ENCODE measurements around the gene KCNQ4.

The KCNQ4 gene

GRCh38 chr1:40838980-40839942 is 55.7 kb downstream of the KCNQ4 start:
- no peak for DNase-seq (ENCODE audit: extremely low read depth in 1 of 2, low read depth in 1 of 2)

DNA sequence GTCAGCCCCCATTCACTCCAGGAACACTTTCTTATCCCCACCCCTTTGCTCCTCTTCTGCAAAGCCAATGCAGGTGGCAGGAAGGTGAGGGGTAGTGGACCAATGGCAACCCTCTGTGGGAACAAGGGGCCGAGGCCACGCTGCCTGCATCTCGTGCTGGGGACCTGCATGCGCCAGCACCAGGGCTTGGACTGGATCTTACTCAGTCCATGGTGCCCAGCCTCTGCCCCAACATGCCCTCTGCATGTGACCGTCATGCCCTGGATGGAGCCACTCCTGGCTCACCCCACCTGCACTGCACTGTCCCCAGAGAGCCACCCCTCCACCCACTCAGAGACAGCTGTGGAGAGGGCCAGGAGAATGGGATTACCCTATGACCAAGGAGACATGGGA is 56.4 kb downstream of the KCNQ4 start:
- no peak for DNase-seq (ENCODE audit: extremely low read depth in 1 of 2, low read depth in 1 of 2)

DNA sequence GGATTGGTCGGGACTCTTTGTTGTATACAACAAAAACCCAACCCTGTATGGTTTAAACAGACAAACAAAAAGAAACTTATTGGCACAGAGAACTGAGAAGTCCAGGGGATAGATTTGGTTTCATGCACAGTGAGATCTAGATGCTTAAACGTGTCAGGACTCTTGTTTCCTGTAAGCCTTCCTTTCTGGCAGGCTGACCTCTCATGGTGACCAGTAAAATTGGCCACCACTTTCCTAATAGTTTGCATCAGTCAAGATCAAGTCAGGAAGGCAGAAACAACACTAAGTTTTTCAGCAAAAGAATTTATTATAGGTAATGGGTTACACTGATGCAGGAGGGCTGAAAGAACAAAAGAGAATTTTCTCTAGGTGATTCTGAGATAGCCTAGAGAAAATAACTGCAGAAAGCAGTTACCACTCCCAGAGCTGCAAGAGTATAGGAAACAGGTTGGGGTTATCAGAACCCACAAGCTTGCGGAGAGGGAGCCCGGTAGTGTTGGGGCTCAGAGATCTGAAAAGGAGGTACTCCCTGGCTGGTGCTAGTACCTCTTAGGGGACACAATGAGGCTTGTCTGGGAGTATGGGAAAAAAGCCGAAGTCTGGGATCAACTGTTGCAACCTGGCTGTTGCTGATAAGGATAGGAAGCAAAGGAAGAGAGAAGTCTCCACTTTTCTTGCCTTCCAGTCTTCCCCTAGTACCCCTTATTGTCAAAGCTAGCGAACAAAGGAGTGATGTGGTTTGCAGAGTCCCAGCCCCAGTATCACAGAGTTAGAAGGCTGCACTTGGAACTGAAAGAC is 57.1 kb downstream of the KCNQ4 start:
- no peak for DNase-seq (ENCODE audit: extremely low read depth in 1 of 2, low read depth in 1 of 2)

GRCh38 chr1:40841602-40842001 is 58.0 kb downstream of the KCNQ4 start:
- no peak for DNase-seq (ENCODE audit: extremely low read depth in 1 of 2, low read depth in 1 of 2)

- no peak for DNase-seq (ENCODE audit: extremely low read depth in 1 of 2, low read depth in 1 of 2)
Observed at GRCh38 chr1:40842207-40842606, 58.6 kb downstream of the KCNQ4 start.

DNA sequence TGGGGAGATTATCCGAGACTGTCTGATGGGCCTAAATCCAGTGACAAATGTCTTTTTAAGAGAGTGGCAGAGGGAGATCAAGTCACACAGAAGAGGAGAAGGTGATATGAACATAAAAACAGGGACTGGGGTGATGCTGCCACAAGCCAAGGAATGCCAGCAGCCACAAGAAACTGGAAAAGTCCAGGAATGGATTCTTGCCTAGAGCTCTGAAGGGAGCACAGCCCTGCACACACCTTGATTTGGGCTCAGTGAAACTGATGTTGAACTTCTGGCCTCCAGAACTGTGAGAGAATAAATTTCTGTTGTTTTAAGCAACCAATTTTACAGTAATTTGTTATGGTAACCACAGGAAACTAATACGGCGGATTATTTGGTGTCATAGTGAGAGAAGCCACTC is 59.1 kb downstream of the KCNQ4 start:
- no peak for DNase-seq (ENCODE audit: extremely low read depth in 1 of 2, low read depth in 1 of 2)

DNA sequence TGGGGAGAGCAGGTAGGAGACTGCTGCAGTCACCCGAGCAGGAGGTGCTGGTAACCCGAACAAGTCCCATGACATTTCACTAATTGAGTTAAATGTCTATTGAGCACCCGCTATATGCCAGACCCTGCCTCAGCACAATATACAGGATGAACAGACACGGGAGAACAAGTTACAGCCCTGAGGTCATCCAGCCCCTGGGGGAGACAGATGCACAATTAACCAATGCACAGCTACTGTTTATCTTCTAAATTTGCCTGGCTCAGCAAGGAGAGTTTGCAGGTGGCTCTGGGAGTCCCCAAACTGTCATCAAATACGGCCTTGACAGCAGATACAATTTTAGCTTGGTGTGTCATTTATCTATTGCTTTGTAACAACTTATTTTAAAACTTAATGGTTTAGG is 60.5 kb downstream of the KCNQ4 start:
- DNase-seq (ENCODE audit: extremely low read depth in 1 of 2, low read depth in 1 of 2): no peak

- no peak for DNase-seq (ENCODE audit: extremely low read depth in 1 of 2, low read depth in 1 of 2)
Observed at GRCh38 chr1:40844887-40845878, 61.6 kb downstream of the KCNQ4 start.

DNA sequence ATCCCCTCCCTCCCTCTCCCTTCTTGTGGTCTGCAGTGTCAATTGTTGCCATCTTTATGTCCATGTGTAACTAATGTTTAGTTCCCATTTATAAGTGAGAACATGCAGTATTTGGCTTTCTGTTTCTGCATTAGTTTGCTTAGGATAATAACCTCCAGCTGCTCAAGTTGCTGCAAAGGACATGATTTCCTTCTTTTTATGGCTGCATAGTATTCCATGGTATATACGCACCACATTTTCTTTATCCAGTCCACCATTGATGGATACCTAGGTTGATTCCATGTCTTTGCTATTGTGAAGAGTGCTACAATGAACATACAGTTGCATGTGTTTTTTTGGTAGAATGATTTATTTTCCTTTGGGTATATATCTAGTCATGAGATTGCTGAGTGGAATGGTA is 62.3 kb downstream of the KCNQ4 start:
- DNase-seq (ENCODE audit: extremely low read depth in 1 of 2, low read depth in 1 of 2): no peak

- DNase-seq (ENCODE audit: extremely low read depth in 1 of 2, low read depth in 1 of 2): no peak
Observed at GRCh38 chr1:40847023-40847745, 63.6 kb downstream of the KCNQ4 start.

- DNase-seq (ENCODE audit: extremely low read depth in 1 of 2, low read depth in 1 of 2): no peak
Observed at GRCh38 chr1:40848530-40849189, 65.1 kb downstream of the KCNQ4 start.

DNA sequence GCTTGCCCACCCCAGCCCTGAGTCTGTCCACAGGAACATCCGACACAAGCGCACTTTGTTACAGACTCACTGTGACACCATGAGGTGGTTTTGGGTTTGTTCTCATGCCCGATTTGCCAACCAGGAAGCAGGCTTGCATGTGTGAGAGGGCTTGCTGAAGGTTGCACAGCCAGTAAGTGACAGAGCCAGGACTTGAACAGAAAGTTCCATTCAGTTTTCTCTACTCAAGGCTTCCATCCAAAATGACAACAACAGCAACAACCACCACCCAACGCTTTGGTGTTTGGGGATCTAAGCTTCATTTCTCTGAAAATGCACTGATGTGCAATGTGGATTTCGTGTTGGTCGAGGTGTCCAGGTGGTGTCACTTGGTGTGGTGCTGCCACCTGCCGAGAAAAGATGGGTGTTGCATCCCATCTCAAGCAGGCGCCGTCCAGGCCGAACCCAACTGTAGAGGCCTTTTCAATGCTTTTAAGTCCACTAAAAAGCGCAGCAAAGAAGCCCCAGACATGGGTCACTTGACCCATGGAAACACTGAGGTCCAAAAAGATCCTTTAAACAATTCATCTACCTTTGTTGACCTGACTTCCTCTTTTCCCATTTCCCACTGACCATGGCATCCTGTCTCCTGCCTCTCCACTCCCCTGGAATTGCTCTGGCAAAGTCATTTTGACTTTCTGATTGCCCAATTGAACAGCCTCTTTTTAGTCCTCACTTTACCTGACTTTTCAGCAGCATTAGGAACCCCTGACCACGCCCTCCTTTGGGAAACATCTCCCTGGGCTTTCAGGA is 66.4 kb downstream of the KCNQ4 start:
- peak; percentile 45 to 50 for DNase-seq (ENCODE audit: extremely low read depth in 1 of 2, low read depth in 1 of 2)

DNA sequence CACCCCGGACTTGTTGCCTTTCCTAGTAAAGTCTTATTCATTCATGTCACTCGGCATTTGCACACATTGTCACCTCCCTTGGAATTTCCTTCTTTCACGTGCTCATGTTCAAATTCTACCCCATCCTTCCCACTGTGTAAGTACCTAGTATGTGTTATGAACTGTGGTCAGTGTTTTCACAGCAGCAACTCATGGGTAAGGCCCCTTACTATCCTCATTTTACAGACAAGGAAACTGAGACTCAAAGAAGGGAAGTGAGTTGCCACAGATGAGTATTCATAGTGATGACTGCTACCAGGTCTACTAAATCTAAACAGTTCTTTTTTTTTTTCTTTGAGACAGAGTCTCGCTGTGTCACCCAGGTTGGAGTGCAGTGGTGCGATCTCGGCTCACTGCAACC is 68.1 kb downstream of the KCNQ4 start:
- no peak for DNase-seq (ENCODE audit: extremely low read depth in 1 of 2, low read depth in 1 of 2)

DNA sequence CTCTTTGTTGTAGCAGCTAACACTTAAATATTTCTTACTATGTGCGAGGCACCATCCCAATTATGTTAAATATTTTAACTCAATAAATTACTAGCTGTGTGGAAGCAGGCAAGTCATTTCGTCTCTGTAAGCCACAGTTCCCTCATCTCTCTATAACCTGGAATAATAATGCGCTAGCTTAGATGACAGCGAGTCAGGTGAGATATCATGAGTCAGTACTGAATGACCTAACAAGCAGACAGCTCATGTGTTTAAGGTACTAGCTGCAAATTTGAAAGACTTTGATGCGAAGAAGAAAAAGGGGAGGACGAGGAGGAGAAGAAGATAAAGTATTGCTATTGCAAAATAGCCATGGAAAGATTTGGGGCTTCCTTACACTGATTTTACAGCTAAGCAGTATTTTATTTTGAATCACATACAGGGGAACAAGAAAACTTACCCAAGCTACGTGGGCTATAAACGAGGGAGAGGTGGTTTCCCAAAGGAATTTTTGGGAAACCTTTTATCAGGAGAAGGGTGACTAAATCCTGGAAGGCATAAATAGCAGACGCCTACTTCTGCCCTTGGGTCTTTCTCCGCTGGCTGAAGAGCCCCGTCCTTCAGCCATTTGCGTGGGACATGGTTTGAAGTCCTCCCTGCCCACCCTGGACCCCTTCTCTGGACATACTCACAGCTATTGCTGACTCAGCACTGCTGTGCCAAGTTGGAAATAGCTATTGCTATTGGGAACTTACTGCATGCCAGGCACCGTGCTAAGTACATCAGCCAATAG is 69.7 kb downstream of the KCNQ4 start:
- no peak for DNase-seq (ENCODE audit: extremely low read depth in 1 of 2, low read depth in 1 of 2)

GRCh38 chr1:40853885-40854170 is 70.2 kb downstream of the KCNQ4 start:
- no peak for DNase-seq (ENCODE audit: extremely low read depth in 1 of 2, low read depth in 1 of 2)

- DNase-seq (ENCODE audit: extremely low read depth in 1 of 2, low read depth in 1 of 2): no peak
Observed at GRCh38 chr1:40855513-40855912, 71.9 kb downstream of the KCNQ4 start.

DNA sequence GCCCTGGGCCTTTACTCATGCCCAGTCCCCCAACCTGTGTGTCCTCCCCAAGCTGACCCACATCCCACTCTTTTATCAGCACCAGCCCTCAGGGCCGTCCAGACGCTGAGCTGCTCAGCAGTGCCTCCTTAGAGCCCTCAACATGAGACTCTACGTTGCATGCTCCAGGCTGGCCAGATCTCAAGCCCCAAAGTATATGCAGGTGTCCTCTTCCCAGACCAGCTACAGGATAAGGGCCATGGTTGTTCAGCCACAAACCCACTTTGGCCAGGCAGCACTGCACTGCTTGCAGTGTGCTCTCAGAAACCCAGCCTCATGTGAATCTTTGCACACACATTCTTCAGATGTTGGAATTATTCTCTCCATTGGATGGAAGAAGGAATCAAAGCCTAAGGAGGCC is 72.5 kb downstream of the KCNQ4 start:
- DNase-seq (ENCODE audit: extremely low read depth in 1 of 2, low read depth in 1 of 2): no peak

DNA sequence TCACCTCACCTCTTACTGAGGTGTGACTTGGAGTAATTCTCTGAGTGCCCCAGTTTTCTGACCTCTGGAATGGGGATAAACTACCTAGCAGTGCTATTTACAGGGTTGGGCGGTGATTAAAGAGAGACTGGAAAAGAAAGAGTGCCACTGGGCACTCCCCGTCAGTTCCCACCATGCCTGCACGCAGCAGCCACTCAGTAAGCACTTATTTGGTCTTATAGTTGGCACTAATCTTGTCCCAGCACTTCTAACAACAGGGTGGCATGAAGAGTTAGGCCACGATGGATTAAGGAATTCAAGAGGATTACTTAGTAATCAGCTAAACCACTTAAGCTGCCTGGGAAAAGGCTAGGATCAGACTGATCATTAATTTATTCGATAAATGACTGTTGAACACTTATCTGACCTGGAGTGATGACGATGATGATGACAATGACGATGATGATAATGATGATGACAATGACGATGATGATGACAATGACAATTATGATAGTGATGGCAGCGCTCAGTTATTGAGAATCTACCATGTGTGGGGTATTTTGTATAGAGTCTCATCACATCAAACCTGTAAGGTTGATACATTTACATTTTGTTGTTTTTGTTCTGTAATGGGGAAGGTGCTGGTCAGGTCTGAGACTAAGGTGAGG is 73.2 kb downstream of the KCNQ4 start:
- DNase-seq (ENCODE audit: extremely low read depth in 1 of 2, low read depth in 1 of 2): no peak
